K562 (cell line): Measurements from ENCODE around the gene MYL12B. TPM values are rescaled to one million over a fixed set of nuclear protein-coding genes. Genes with fewer than 3 reads are reported as not detected.

ENCODE experiments used
- ARNT ChIP-seq, 2 experiments: fragments of 450-650 bp; IDR thresholded peaks; 2 replicates each; pipeline ENCODE4 v1.6.1; 2016; ENCODE audit warnings: mild to moderate bottlenecking in 1 of 2
- ETS2 ChIP-seq: IDR thresholded peaks from 2 replicates; pipeline ENCODE4 v1.6.1; 2016; ENCODE audit warnings: borderline replicate concordance, missing genetic modification characterization, mild to moderate bottlenecking, moderate library complexity, missing compliant biosample characterization; ENCODE audit not compliant: poor library complexity, severe bottlenecking
- PTTG1 ChIP-seq: fragments of 450-650 bp; IDR thresholded peaks from 2 replicates; pipeline ENCODE4 v1.6.1; 2016; ENCODE audit warnings: low read depth, mild to moderate bottlenecking, missing genetic modification characterization, missing compliant biosample characterization
- RBM34 ChIP-seq: fragments of 200-400 bp; formaldehyde crosslinking; IDR thresholded peaks from 2 replicates; pipeline ENCODE4 v1.6.1; 2018; ENCODE audit warnings: low read length, borderline replicate concordance; ENCODE audit not compliant: insufficient read depth
- SMAD1 ChIP-seq: fragments of 150-350 bp; IDR thresholded peaks from 2 replicates; pipeline ENCODE4 v1.6.1; 2014; ENCODE audit warnings: low read length, low read depth; ENCODE audit not compliant: partially characterized antibody
- TEAD4 ChIP-seq, 2 experiments: sonication (generic) in 1 of 2; formaldehyde crosslinking in 1 of 2; IDR thresholded peaks; 2 replicates each; pipeline versions ENCODE4 v1.6.1 to v1.8.0; 2012 to 2022; ENCODE audit warnings: borderline replicate concordance in 1 of 2, inconsistent platforms in 1 of 2, low read length in 1 of 2, mild to moderate bottlenecking in 1 of 2, missing genetic modification reagents in 1 of 2
- ZNF561 ChIP-seq: fragments of 450-650 bp; formaldehyde crosslinking; conservative IDR thresholded peaks from 2 replicates; pipeline ENCODE4 v1.4.0; 2020; ENCODE audit warnings: mild to moderate bottlenecking, moderate library complexity
- polyA plus RNA-seq, 8 experiments: library from polyadenylated mRNA; depleted of rRNA in 4 of 8; stranded (reverse) in 5 of 8; unstranded in 3 of 8; fragments of >200 nt; fragmentation: Nextera tagmentation in 2 of 8; fragmentation: Illumina TruSeq in 1 of 8; extraction: Ambion mirVana in 2 of 8; extraction: Trizol in 1 of 8; gene quantifications; 2 replicates each; pipeline versions ENCODE4 v1.2.1 to v1.2.3, GENCODE V29; 2011 to 2014; ENCODE audit warnings: inconsistent platforms in 1 of 8, missing spikeins in 1 of 8
- total RNA-seq, 7 experiments: library from RNA; depleted of rRNA in 6 of 7; stranded (reverse); fragments of >200 nt in 6 of 7; fragmentation: Illumina TruSeq in 2 of 7; extraction: Trizol in 2 of 7; gene quantifications; 2 replicates each; pipeline versions ENCODE4 v1.2.1 to v1.2.3, GENCODE V29; 2011 to 2021; ENCODE audit warnings: low replicate concordance in 1 of 7
- TF ChIP-seq, protein P1 (sequence below): sonication (generic); formaldehyde crosslinking; IDR thresholded peaks from 2 replicates; pipeline ENCODE4 v1.8.1; 2023; ENCODE audit warnings: mild to moderate bottlenecking, missing genetic modification reagents
- TF ChIP-seq, protein P2 (sequence below): fragments of 450-650 bp; IDR thresholded peaks from 2 replicates; pipeline ENCODE4 v1.6.1; 2017; ENCODE audit warnings: antibody characterized with exemption, mild to moderate bottlenecking
- TF ChIP-seq, protein P3 (sequence below): fragments of 450-650 bp; IDR thresholded peaks from 2 replicates; pipeline ENCODE4 v1.6.1; 2016; ENCODE audit warnings: low read depth

Gene MYL12B
- total and polyA plus RNA-seq, 9 of the 15 experiments (the other 6 are each of a cell fraction or from before 2014, with no cell fraction given), result 220 to 995 (median 463) TPM

DNA sequence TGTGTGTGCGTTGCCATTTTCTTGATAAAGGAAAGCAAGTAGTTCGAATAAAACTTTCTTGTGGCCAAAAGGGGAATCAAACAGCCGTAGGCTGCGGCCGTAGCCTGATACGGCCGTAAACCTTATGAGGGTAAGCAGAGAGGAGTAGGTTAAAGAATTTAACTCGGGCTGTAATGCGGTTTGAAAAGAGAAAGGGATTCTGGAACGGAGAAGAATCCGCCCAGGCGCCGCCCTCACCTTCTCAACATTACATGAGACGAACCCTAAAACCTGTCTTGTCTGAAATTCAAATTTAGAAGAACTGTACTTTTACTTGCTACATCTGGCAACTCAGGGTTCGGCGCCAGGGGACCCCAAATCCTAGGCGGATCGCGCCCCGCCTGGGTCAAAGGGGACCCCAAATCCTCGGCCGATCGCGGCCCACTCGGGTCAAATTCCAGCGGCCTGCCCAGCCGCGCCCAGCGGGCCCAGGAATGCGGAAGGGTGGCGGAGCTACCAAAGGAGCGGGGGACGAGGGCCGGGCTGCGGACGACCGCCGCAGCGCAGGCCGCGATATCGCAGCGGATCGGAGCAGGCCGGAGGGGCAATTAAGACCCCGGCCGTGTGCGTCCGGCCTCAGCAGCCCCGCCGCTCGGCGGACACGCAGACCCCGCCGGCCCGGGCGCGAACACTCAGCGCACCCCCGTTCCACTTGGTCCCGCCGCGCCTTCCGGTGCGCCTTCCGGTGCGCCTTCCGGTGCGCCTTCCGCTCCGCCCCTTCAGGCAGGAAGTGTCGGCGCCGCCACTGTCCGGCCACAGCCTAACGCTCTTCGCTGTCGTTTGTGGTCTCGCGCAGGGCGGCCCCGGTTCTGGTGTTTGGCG lies at the start of gene MYL12B (continued):
- TF ChIP-seq, protein P1, sequence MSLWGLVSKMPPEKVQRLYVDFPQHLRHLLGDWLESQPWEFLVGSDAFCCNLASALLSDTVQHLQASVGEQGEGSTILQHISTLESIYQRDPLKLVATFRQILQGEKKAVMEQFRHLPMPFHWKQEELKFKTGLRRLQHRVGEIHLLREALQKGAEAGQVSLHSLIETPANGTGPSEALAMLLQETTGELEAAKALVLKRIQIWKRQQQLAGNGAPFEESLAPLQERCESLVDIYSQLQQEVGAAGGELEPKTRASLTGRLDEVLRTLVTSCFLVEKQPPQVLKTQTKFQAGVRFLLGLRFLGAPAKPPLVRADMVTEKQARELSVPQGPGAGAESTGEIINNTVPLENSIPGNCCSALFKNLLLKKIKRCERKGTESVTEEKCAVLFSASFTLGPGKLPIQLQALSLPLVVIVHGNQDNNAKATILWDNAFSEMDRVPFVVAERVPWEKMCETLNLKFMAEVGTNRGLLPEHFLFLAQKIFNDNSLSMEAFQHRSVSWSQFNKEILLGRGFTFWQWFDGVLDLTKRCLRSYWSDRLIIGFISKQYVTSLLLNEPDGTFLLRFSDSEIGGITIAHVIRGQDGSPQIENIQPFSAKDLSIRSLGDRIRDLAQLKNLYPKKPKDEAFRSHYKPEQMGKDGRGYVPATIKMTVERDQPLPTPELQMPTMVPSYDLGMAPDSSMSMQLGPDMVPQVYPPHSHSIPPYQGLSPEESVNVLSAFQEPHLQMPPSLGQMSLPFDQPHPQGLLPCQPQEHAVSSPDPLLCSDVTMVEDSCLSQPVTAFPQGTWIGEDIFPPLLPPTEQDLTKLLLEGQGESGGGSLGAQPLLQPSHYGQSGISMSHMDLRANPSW (CRISPR knock-in tag), result no peak
- no peak for TF ChIP-seq PTTG1 (tag)
- no peak for TF ChIP-seq RBM34
- peak; percentile 67 to 91; a peak in 2 of 4 replicates for TF ChIP-seq ARNT (IDR thresholded peaks at IDR 0.05)
- TF ChIP-seq, protein P2, sequence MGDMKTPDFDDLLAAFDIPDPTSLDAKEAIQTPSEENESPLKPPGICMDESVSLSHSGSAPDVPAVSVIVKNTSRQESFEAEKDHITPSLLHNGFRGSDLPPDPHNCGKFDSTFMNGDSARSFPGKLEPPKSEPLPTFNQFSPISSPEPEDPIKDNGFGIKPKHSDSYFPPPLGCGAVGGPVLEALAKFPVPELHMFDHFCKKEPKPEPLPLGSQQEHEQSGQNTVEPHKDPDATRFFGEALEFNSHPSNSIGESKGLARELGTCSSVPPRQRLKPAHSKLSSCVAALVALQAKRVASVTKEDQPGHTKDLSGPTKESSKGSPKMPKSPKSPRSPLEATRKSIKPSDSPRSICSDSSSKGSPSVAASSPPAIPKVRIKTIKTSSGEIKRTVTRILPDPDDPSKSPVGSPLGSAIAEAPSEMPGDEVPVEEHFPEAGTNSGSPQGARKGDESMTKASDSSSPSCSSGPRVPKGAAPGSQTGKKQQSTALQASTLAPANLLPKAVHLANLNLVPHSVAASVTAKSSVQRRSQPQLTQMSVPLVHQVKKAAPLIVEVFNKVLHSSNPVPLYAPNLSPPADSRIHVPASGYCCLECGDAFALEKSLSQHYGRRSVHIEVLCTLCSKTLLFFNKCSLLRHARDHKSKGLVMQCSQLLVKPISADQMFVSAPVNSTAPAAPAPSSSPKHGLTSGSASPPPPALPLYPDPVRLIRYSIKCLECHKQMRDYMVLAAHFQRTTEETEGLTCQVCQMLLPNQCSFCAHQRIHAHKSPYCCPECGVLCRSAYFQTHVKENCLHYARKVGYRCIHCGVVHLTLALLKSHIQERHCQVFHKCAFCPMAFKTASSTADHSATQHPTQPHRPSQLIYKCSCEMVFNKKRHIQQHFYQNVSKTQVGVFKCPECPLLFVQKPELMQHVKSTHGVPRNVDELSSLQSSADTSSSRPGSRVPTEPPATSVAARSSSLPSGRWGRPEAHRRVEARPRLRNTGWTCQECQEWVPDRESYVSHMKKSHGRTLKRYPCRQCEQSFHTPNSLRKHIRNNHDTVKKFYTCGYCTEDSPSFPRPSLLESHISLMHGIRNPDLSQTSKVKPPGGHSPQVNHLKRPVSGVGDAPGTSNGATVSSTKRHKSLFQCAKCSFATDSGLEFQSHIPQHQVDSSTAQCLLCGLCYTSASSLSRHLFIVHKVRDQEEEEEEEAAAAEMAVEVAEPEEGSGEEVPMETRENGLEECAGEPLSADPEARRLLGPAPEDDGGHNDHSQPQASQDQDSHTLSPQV, result no peak
- TF ChIP-seq ETS2 (tag), result peak; percentile 34
- TF ChIP-seq, protein P3, sequence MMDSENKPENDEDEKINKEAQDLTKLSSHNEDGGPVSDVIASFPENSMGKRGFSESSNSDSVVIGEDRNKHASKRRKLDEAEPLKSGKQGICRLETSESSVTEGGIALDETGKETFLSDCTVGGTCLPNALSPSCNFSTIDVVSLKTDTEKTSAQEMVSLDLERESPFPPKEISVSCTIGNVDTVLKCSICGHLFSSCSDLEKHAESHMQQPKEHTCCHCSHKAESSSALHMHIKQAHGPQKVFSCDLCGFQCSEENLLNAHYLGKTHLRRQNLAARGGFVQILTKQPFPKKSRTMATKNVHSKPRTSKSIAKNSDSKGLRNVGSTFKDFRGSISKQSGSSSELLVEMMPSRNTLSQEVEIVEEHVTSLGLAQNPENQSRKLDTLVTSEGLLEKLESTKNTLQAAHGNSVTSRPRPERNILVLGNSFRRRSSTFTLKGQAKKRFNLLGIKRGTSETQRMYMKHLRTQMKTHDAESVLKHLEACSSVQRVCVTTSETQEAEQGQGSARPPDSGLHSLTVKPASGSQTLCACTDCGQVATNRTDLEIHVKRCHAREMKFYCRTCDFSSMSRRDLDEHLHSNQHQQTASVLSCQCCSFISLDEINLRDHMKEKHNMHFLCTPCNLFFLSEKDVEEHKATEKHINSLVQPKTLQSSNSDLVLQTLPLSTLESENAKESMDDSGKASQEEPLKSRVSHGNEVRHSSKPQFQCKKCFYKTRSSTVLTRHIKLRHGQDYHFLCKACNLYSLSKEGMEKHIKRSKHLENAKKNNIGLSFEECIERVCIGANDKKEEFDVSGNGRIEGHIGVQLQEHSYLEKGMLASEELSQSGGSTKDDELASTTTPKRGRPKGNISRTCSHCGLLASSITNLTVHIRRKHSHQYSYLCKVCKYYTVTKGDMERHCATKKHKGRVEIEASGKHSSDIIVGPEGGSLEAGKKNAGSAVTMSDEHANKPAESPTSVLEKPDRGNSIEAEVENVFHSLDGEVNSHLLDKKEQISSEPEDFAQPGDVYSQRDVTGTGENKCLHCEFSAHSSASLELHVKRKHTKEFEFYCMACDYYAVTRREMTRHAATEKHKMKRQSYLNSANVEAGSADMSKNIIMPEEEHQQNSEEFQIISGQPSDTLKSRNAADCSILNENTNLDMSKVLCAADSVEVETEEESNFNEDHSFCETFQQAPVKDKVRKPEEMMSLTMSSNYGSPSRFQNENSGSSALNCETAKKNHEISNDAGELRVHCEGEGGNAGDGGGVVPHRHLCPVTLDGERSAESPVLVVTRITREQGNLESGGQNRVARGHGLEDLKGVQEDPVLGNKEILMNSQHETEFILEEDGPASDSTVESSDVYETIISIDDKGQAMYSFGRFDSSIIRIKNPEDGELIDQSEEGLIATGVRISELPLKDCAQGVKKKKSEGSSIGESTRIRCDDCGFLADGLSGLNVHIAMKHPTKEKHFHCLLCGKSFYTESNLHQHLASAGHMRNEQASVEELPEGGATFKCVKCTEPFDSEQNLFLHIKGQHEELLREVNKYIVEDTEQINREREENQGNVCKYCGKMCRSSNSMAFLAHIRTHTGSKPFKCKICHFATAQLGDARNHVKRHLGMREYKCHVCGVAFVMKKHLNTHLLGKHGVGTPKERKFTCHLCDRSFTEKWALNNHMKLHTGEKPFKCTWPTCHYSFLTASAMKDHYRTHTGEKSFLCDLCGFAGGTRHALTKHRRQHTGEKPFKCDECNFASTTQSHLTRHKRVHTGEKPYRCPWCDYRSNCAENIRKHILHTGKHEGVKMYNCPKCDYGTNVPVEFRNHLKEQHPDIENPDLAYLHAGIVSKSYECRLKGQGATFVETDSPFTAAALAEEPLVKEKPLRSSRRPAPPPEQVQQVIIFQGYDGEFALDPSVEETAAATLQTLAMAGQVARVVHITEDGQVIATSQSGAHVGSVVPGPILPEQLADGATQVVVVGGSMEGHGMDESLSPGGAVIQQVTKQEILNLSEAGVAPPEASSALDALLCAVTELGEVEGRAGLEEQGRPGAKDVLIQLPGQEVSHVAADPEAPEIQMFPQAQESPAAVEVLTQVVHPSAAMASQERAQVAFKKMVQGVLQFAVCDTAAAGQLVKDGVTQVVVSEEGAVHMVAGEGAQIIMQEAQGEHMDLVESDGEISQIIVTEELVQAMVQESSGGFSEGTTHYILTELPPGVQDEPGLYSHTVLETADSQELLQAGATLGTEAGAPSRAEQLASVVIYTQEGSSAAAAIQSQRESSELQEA, result no peak; the same call in 1 of the 2 replicates
- peak; percentile 97 for TF ChIP-seq TEAD4 (IDR thresholded peaks at IDR 0.05; ENCODE audit: low read length)
- peak; percentile 100 for TF ChIP-seq TEAD4 (CRISPR knock-in tag; IDR thresholded peaks at IDR 0.05; ENCODE audit: borderline replicate concordance)
- TF ChIP-seq ZNF561 (CRISPR knock-in tag), result no peak
- peak; percentile 38 for TF ChIP-seq SMAD1
